NCI-H2081 treated with DMSO at 0.1 percent for 48 hours (cell line): ENCODE measurements around the gene KRTAP4-11.
"Not testable (repeated sequence)": the region's sequence is repeated elsewhere in the genome, so short reads cannot be mapped to it uniquely, and the experiment has no call there.

ENCODE experiments used
- DNase-seq: peaks from one replicate; lab custom pipeline; 2025; lab: John Stamatoyannopoulos, UW

KRTAP4-11 gene

GRCh38 chr17:41117846-41118386, at the start of gene KRTAP4-11:
Gene KRTAP4-11, minus strand, starts transcription at chr17:41118373. Its CDS starts 58 bp downstream, at chr17:41118315.
- DNase-seq, result not testable (repeated sequence)

GRCh38 chr17:41167561-41167960, 49.4 kb upstream of the KRTAP4-11 start:
- no peak for DNase-seq

GRCh38 chr17:41163828-41164227, 45.7 kb upstream of the KRTAP4-11 start:
- no peak for DNase-seq

GRCh38 chr17:41160648-41161047, 42.5 kb upstream of the KRTAP4-11 start, which contains the start of gene KRTAP4-4:
Gene KRTAP4-4, minus strand, starts transcription at chr17:41160748. Its CDS starts 57 bp downstream, at chr17:41160691.
- no peak for DNase-seq

GRCh38 chr17:41160190-41160589, 42.0 kb upstream of the KRTAP4-11 start:
- DNase-seq, result not testable (repeated sequence)

DNA sequence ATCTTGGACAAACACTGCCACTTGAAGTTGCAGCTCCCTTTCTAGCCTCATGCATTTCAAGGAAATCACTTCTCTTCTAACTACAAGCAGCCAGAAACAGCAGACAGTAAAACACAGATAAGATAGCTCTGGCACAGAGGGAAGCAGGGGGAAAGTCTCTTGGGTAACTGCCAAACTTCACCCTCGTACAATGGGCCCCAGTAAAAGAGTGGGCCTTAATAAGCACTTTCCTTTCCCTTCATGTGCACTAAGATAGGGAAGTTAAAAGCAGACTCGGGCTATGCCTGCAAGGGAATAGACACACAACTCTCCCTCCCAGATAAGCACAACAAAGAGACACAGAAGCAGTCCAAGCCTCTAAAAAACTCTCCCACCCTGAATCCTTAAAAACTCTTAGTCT, 35.7 kb upstream of the KRTAP4-11 start:
- DNase-seq, result no peak

DNA sequence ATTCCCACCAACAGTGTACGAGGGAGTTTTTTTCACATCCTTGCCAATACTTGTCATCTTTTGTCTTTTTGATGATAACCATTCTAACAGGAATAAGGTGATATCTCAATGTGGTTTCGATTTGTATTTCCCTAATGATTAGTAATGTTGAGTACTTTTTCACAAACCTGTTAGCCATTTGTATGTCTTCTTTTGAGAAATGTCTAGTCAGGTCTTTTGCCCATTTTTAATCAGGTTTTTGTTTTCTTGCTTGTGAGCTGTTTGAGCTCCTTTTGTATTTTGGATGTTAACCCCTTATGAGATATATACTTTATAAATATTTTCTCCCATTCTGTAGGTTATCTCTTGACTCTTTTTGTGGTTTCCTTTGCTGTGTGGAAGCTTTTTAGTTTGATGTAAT, 33.4 kb upstream of the KRTAP4-11 start:
- no peak for DNase-seq

GRCh38 chr17:41150026-41150425, 31.9 kb upstream of the KRTAP4-11 start:
- no peak for DNase-seq

GRCh38 chr17:41149652-41149985, 31.4 kb upstream of the KRTAP4-11 start, which contains the start of gene KRTAP4-5:
Gene KRTAP4-5, minus strand, starts transcription at chr17:41149825. Its CDS starts 58 bp downstream, at chr17:41149767.
- no peak for DNase-seq

DNA sequence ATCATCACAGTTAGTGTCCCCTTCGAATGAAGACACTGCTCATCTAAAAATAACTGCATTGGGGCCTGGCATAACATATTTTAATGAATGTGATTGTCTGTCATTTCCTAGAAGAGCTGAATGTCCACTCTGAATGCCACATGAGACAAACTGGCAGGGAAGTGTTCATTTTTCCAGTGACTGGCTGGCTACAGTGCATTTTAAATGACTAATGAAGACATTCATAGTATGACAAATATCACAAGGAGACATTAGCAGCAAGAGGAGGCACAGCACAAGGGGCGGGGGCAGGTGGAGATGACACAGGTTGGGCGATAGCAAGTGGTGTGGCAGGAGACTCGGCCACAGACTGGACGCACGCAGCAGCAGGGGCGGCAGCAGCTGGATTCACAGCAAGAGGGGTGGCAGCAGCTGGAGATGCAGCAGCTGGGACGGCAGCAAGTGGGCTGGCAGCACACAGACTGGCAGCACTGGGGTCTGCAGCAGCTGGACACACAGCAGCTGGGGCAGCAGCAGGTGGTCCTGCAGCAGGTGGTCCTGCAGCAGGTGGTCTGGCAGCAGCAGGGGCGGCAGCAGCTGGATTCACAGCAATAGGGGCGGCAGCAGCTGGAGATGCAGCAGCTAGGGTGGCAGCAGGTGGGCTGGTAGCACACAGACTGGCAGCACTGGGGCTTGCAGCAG, 30.9 kb upstream of the KRTAP4-11 start:
- not testable (repeated sequence) for DNase-seq

GRCh38 chr17:41147531-41148204, 29.5 kb upstream of the KRTAP4-11 start:
- no peak for DNase-seq

- DNase-seq, result no peak
These were observed 27.1 kb upstream of the KRTAP4-11 start for GRCh38 chr17:41145261-41145660.

DNA sequence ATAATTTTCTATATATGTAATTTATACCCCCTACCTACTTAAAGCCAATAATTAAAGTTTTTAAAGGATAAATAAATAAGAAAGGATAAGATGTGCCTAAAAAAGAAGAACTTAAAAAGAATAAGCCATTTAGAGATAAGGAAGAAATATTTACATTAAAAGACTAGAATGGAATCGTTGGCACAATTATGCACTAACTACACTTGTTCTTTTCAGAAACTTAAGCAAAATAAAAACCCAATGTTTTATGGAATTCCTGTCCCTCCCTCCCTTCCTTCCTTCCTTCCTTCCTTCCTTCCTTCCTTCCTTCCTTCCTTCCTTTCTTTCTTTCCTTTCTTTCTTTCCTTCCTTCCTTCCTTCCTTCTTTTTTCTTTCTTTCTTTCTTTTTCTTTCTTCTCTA, 26.7 kb upstream of the KRTAP4-11 start:
- DNase-seq, result no peak

- no peak for DNase-seq
These were observed 23.2 kb upstream of the KRTAP4-11 start for GRCh38 chr17:41141361-41141760.

DNA sequence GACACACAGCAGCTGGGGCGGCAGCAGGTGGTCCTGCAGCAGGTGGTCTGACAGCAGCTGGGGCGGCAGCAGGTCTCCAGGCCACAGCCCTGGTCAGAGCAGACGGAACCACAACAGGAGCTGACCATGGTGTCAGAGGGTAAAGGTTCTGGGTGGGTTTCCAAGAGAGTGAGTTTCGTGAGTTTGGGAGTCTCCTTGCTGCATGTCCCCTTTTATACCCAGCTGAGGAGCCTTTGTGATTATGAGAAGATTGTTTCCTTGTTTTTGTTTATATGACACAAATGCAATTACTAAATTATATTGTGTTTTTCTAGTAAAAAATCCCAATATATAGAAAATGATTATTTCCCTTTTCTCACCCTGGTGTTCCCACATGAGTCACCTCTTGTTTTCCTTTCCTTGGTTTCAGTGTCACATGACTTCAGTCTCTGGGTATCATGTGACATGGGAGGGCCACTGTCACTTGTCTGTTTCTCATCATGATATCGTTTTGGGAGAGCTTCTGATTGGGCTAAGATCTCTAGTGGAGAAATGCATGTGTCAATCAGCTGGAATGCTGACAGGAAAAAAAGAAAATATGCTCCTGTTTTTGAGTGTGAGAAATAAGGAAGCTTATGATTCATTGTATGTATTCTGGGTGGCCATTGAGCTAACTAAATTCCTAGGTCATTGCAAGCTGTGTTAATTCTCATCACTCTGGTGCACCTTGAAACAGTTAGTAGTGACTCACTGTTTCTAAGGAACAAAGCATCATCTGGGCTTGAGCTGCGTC, 22.4 kb upstream of the KRTAP4-11 start, which contains the start of gene KRTAP4-6:
TSS of gene KRTAP4-6 (minus strand) at position 185 of the 772 bp plus-strand sequence. CDS start at position 128, 57 bp downstream.
- DNase-seq, result no peak

DNA sequence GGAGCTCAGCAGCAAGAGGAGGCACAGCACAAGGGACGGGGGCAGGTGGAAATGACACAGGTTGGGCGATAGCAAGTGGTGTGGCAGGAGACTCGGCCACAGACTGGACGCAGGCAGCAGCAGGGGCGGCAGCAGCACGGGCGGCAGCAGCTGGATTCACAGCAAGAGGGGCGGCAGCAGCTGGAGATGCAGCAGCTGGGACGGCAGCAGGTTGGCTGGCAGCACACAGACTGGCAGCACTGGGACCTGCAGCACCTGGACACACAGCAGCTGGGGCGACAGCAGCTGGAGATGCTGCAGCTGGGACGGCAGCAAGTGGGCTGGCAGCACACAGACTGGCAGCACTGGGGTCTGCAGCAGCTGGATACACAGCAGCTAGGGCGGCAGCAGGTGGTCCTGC, 21.7 kb upstream of the KRTAP4-11 start:
- DNase-seq, result not testable (repeated sequence)

GRCh38 chr17:41133880-41134735, 15.9 kb upstream of the KRTAP4-11 start:
- no peak for DNase-seq

GRCh38 chr17:41131979-41132378, 13.8 kb upstream of the KRTAP4-11 start:
- no peak for DNase-seq

- DNase-seq, result no peak
These were observed 9.2 kb upstream of the KRTAP4-11 start for GRCh38 chr17:41127371-41127770.

- no peak for DNase-seq
These were observed 8.2 kb upstream of the KRTAP4-11 start for GRCh38 chr17:41126412-41126811.

DNA sequence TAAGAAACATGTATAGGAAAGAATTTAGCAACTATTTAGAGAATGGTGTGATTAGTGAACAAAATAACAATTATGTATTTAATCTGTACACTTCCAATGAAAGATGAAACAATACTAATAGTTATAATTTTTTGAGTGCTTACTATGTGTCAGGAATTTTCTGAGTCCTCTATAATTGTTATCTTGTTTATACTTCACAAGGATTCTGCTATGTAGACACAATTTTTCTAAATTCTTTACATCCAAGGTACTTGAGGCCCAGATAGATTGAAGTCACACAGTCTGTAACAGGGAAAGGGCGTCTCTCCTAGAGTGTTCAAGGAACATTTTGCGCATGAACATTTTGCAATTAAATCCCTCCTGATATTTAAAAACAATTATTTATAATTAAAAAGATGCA, 6.9 kb upstream of the KRTAP4-11 start:
- no peak for DNase-seq
